ENCODE measurements around the gene CLCN7. TPM values are rescaled to one million over a fixed set of nuclear protein-coding genes. Genes with fewer than 3 reads are reported as not detected.

CLCN7 gene
- total RNA-seq, 1 experiment from 2014 or later = 64.0 TPM

DNA sequence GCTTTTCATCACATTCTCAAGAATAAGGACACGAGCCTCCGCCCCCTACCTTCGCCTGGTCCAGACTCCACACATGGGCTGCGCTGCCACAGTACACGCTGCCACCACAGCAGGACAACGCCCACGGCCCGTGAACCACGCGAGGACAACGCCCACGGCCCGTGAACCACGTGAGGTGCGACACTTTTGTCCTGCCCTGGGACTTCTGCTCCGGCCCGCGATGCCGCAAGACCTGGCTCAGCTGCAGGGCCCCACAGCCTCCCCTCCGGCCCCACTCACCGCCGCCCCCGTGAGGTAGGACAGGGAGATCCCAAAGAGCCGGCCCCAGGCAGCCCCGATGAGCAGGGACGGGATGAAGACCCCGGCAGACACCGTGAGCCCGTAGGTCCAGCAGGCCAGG lies 24.6 kb downstream of the CLCN7 start:
- H3K9ac ChIP-seq (ENCODE audit: low read length) = no peak overlapping the region
- H3K4me2 ChIP-seq (ENCODE audit: low read length) = no peak overlapping the region
- DNase-seq (ENCODE audit: low read depth, low spot score) (no peak), ATAC-seq (peak; percentile 44; the same call in 1 of the 2 replicates)
- no peaks in the 10 kb centered on the region for H3K4me1 ChIP-seq (ENCODE audit: control insufficient read depth in 1 of 2, insufficient read depth in 2 of 2, low read length in 2 of 2)
- intact Hi-C loops (cut with micrococcal nuclease) = no loop called here
- no peak overlapping the region for H3K27ac ChIP-seq (ENCODE audit: low read depth, low read length)
- H3K9me2 ChIP-seq (ENCODE audit: insufficient read depth) = no peaks in the 10 kb centered on the region
- ChIA-PET POLR2A (no interaction called here), RAD21 (ENCODE audit: low non-redundant PET in 1 of 2, low total read pairs in 2 of 2, uncharacterized antibody in 2 of 2, unreplicated experiment in 2 of 2) (no interaction called here), CTCF (no interaction called here)
- no peaks in the 10 kb centered on the region for H3K27me3 ChIP-seq (ENCODE audit: insufficient read depth, low read length)
- no peaks in the 10 kb centered on the region for H3K79me2 ChIP-seq (ENCODE audit: insufficient read depth, low read length)
- TF ChIP-seq CTCF (IDR thresholded peaks at IDR 0.05 in 2 of 3, conservative IDR thresholded peaks at IDR 0.05 in 1 of 3; ENCODE audit: borderline replicate concordance in 1 of 3, insufficient read depth in 1 of 3, low read depth in 2 of 3, low read length in 2 of 3) (peak in 2 of 3 experiments; percentile 28 to 33; a peak in 2 of 6 replicates), CEBPB (IDR thresholded peaks at IDR 0.05; ENCODE audit: low read depth) (no peak)
- no TSS peak for BruUV-seq (replicated peaks)
- H2AFZ ChIP-seq (ENCODE audit: low read depth, low read length, poor library complexity, severe bottlenecking) = no peak overlapping the region
- no peaks in the 10 kb centered on the region for H4K20me1 ChIP-seq (ENCODE audit: insufficient read depth)
- H3K36me3 ChIP-seq (ENCODE audit: control insufficient read depth in 1 of 2, insufficient read depth in 2 of 2, low read length in 2 of 2) = no peaks in the 10 kb centered on the region; a peak in 1 of 4 replicates
- no peaks in the 10 kb centered on the region for H3K9me3 ChIP-seq (ENCODE audit: control insufficient read depth in 1 of 2, insufficient read depth in 1 of 2, low read depth in 1 of 2, low read length in 2 of 2)
- H3K4me3 ChIP-seq (replicated peaks in 1 of 2; ENCODE audit: low read depth in 1 of 2, low read length in 2 of 2) = no peak overlapping the region

GRCh38 chr16:1449201-1449788 lies 25.5 kb downstream of the CLCN7 start:
- no peaks in the 10 kb centered on the region for H3K9me2 ChIP-seq (ENCODE audit: insufficient read depth)
- H3K4me2 ChIP-seq (ENCODE audit: low read length) = no peak overlapping the region
- no peak overlapping the region for H3K9ac ChIP-seq (ENCODE audit: low read length)
- intact Hi-C loops (cut with micrococcal nuclease) = no loop called here
- H2AFZ ChIP-seq (ENCODE audit: low read depth, low read length, poor library complexity, severe bottlenecking) = no peak overlapping the region
- ChIA-PET RAD21 (ENCODE audit: low non-redundant PET in 1 of 2, low total read pairs in 2 of 2, uncharacterized antibody in 2 of 2, unreplicated experiment in 2 of 2) (no interaction called here), CTCF (no interaction called here), POLR2A (no interaction called here)
- no TSS peak for BruUV-seq (replicated peaks)
- DNase-seq (ENCODE audit: low read depth, low spot score) = no peak
- no peaks in the 10 kb centered on the region; a peak in 1 of 4 replicates for H3K36me3 ChIP-seq (ENCODE audit: control insufficient read depth in 1 of 2, insufficient read depth in 2 of 2, low read length in 2 of 2)
- H3K4me3 ChIP-seq (replicated peaks in 1 of 2; ENCODE audit: low read depth in 1 of 2, low read length in 2 of 2) = no peak overlapping the region
- TF ChIP-seq TCF7L2 (IDR thresholded peaks at IDR 0.05; ENCODE audit: borderline replicate concordance, extremely low read depth, insufficient read depth, insufficient read length) = no peak
- no peak for TF ChIP-seq EZH2 (IDR thresholded peaks at IDR 0.05)
- no peak for TF ChIP-seq SRF (IDR thresholded peaks at IDR 0.05; ENCODE audit: low read depth)
- no peak for TF ChIP-seq RAD21 (IDR thresholded peaks at IDR 0.05; ENCODE audit: low read depth)
- TF ChIP-seq, protein P1, sequence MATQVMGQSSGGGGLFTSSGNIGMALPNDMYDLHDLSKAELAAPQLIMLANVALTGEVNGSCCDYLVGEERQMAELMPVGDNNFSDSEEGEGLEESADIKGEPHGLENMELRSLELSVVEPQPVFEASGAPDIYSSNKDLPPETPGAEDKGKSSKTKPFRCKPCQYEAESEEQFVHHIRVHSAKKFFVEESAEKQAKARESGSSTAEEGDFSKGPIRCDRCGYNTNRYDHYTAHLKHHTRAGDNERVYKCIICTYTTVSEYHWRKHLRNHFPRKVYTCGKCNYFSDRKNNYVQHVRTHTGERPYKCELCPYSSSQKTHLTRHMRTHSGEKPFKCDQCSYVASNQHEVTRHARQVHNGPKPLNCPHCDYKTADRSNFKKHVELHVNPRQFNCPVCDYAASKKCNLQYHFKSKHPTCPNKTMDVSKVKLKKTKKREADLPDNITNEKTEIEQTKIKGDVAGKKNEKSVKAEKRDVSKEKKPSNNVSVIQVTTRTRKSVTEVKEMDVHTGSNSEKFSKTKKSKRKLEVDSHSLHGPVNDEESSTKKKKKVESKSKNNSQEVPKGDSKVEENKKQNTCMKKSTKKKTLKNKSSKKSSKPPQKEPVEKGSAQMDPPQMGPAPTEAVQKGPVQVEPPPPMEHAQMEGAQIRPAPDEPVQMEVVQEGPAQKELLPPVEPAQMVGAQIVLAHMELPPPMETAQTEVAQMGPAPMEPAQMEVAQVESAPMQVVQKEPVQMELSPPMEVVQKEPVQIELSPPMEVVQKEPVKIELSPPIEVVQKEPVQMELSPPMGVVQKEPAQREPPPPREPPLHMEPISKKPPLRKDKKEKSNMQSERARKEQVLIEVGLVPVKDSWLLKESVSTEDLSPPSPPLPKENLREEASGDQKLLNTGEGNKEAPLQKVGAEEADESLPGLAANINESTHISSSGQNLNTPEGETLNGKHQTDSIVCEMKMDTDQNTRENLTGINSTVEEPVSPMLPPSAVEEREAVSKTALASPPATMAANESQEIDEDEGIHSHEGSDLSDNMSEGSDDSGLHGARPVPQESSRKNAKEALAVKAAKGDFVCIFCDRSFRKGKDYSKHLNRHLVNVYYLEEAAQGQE (IDR thresholded peaks at IDR 0.05; ENCODE audit: low read depth) = no peak
- no peak for TF ChIP-seq YY1 (IDR thresholded peaks at IDR 0.05; ENCODE audit: extremely low read depth, insufficient replicate concordance, low read depth, low read length)
- TF ChIP-seq, protein P2, sequence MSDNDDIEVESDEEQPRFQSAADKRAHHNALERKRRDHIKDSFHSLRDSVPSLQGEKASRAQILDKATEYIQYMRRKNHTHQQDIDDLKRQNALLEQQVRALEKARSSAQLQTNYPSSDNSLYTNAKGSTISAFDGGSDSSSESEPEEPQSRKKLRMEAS (IDR thresholded peaks at IDR 0.05) = no peak
- no peak for TF ChIP-seq POLR2AphosphoS5 (IDR thresholded peaks at IDR 0.05; ENCODE audit: low read depth, low read length)
- TF ChIP-seq EGR1 (IDR thresholded peaks at IDR 0.05; ENCODE audit: low read depth) = no peak
- no peak for TF ChIP-seq ATF3 (IDR thresholded peaks at IDR 0.05)
- TF ChIP-seq ZFX (IDR thresholded peaks at IDR 0.05) = no peak
- no peak for TF ChIP-seq FOSL1 (IDR thresholded peaks at IDR 0.05; ENCODE audit: low read depth)
- no peak for ATAC-seq
- H3K27ac ChIP-seq (ENCODE audit: low read depth, low read length) = no peak overlapping the region
- no peaks in the 10 kb centered on the region for H4K20me1 ChIP-seq (ENCODE audit: insufficient read depth)
- no peaks in the 10 kb centered on the region for H3K79me2 ChIP-seq (ENCODE audit: insufficient read depth, low read length)
- no peaks in the 10 kb centered on the region for H3K4me1 ChIP-seq (ENCODE audit: control insufficient read depth in 1 of 2, insufficient read depth in 2 of 2, low read length in 2 of 2)
- no peaks in the 10 kb centered on the region for H3K27me3 ChIP-seq (ENCODE audit: insufficient read depth, low read length)
- no peaks in the 10 kb centered on the region for H3K9me3 ChIP-seq (ENCODE audit: control insufficient read depth in 1 of 2, insufficient read depth in 1 of 2, low read depth in 1 of 2, low read length in 2 of 2)
